Fibroblast of peridontal ligament (primary cell): Measurements from ENCODE around the gene HECW1.

ENCODE experiments used
- DNase-seq: peaks from one replicate; pipeline ENCODE4 v3.0.0-alpha.2; 2010; ENCODE audit errors: extremely low read depth

The HECW1 gene

DNA sequence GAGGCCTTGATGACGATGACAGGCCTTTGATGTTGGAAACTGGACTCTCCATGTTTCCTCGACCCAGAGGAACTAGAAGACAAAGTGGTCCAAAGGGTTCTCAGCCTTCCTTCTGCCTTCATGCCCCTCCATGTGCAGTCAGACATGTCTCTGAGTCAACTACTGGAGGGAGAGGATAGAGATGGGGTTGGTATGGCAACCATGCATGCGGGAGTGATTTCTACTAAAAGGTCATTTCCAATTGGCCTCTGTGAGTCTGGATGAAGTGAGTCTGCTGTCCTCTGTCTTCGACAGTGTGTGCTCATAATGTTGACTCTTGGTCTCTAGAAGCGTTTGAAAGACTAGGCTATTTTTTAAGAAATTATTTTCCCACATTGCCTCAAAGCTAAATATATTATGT is 499.7 kb downstream of the HECW1 start:
- no peak for DNase-seq

DNA sequence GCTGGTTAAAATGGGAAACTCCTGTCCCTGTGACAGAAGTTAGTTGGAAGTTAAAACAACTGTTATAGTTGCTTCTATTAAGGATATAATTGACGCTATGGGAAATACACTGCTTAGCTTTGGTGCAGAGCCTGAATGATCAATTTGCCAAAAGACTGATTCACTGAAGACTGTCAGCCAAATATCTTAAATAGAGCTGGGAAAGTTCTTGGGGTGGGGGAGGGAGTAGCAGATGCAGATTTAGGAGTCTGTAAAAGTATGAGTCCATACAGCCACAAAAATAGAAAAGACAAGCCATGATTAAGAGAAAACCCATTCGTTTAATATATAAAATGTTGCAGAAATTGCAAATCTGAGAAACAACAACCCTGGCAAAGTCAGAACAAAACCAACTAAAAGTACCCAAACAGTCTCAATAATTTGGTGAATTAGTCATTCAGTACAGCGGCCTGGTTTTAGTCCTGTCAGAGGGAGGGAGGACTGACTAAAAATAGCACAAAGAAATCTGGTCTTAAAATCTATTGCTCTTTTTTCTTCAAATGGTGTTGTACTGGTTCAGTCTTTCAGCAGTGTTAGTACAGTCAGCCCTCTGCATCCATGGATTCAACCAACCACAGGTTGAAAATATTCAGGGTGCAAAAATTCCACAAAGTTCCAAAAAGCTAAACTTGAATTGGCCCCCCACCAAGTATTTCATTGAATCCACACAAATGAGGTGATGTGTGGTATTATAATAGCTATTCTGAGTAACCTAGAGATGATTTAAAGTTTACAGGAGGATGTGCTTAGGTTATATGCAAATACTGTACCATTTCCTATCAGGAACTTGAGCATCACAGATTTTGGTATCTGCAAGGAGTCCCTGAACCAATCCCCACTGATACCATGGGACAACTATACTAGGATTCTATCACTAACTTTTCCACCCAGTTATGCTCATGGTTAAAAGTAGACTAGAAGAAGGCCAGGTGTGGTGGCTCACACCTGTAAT is 500.4 kb downstream of the HECW1 start:
- DNase-seq = peak; percentile 82
